ENCODE results near the gene MUC4.

MUC4 gene

GRCh38 chr3:195855471-195856409 is 44.0 kb upstream of the MUC4 start:
- TF ChIP-seq CTCF (IDR thresholded peaks at IDR 0.05) = no peak
- Histone ChIP-seq H3K4me3 (no peak overlapping the region), H3K27ac (no peak overlapping the region)
- no peak for DNase-seq (ENCODE audit: low spot score)

GRCh38 chr3:195854628-195855294 is 43.0 kb upstream of the MUC4 start:
- H3K27ac ChIP-seq = no peak overlapping the region
- DNase-seq (ENCODE audit: low spot score) = no peak
- no peak for TF ChIP-seq CTCF (IDR thresholded peaks at IDR 0.05)
- no peak overlapping the region for H3K4me3 ChIP-seq

GRCh38 chr3:195853996-195854395 is 42.3 kb upstream of the MUC4 start:
- Histone ChIP-seq H3K4me3 (no peak overlapping the region), H3K27ac (no peak overlapping the region)
- DNase-seq (ENCODE audit: low spot score) = no peak
- TF ChIP-seq CTCF (IDR thresholded peaks at IDR 0.05) = no peak

GRCh38 chr3:195853036-195853435 is 41.3 kb upstream of the MUC4 start:
- no peak for TF ChIP-seq CTCF (IDR thresholded peaks at IDR 0.05)
- DNase-seq (ENCODE audit: low spot score) = no peak
- Histone ChIP-seq H3K4me3 (no peak overlapping the region), H3K27ac (no peak overlapping the region)

GRCh38 chr3:195850857-195851543 is 39.3 kb upstream of the MUC4 start:
- Histone ChIP-seq H3K4me3 (peak overlapping the region; percentile 48), H3K27ac (no peak overlapping the region)
- peak; percentile 87 for DNase-seq (ENCODE audit: low spot score)
- TF ChIP-seq CTCF (IDR thresholded peaks at IDR 0.05) = peak; percentile 99

GRCh38 chr3:195849322-195850074 is 37.8 kb upstream of the MUC4 start:
- DNase-seq (ENCODE audit: low spot score) = no peak
- Histone ChIP-seq H3K27ac (no peak overlapping the region), H3K4me3 (no peak overlapping the region)
- TF ChIP-seq CTCF (IDR thresholded peaks at IDR 0.05) = no peak

Data from coronary artery (tissue), 2 donors.